GM18520 (cell line): ENCODE data around the gene NEURL3.

Experiments used
- ATAC-seq: cut with Tn5 transposase; IDR thresholded peaks from one replicate; pipeline ENCODE4 v1.9.1; 2021; ENCODE audit not compliant: unreplicated experiment

Gene NEURL3

DNA sequence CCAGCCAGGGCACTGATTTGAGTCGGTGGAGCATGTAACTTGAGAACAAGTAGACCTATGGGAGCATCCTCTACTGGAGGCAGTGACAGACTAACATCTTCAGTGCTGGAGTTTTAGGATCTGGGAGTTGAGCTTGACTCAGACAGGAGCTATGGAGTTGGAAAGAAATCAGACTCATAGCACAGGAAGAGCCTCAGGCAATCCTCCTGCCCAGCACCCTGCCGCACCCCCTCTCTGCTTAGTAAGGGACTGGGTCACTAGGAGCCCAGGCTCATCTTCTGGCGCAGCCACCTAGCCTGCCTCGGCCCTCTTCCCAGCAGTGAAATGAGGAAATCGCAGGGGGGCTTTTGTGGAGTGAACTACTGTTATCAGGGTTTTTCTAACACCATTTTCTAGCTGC, 35.0 kb upstream of the NEURL3 start:
- ATAC-seq: no peak

DNA sequence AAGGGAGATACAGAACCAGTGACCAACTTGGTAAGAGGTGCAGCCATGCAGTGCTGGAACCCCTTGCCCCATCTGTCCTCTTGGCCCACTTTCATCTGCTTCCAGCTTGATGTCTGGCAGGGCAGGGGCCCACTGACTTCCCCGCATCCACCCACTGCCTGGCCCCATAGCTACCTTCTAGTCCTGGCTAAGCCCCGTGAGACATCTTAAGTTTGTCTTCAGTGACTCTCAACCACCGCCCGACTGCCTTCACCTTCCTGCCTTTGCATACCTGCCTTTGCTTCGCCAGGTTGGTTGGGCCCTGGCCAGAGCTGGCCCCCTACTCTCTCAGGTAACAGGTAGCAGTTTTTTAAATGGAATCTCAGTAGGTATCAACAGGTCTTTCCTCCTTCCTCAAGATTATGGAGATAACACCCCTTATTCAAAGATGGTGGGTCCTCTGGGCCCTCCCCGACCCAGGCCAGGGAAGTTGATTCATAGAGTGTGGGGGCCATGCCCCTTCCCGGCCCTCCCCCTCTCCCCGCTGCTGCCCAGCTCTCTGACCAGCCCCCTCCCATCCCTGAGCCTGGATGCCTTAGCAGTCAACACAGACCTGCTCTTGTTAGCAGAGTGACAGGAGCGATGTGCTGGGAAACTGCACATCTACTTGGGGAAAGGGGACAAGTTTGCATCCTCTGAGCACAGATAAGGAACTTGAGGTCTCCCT, 34.2 kb upstream of the NEURL3 start:
- ATAC-seq: no peak

DNA sequence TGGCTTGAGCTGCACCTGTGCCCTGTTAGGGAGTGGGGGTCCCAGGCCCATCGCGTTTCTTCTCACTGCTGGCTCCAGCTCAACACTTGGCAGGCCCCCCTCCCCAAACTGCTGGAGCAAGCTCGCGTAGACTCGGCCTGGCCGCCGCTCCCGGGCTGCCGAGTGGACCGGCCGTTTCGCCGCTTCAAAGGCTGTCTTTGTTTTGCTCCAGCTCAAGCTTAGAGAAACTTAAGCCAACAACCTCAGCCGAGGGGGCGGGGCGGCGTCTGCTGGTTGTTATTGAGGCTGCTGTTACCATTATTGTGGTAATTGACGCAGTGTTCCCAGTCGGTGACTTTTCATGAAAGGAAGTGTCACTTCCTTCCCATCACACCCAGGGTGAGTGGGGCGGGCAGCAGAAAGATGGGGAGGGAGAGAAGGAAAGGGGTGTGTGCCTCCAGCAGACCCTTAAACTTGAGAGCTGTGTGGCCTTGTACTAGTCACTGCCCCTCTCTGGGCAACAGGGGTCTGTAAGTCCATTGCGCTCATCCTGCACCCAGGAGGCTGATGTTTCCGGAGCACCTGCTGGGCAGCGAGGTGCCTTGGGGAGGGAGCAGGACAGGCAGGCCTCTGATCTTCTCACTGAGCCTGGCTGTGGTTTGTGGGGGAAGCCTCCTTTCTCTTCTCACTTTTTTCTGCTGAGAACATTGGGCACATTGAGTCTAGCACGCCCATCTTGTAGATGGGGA, 33.5 kb upstream of the NEURL3 start:
- ATAC-seq: no peak

DNA sequence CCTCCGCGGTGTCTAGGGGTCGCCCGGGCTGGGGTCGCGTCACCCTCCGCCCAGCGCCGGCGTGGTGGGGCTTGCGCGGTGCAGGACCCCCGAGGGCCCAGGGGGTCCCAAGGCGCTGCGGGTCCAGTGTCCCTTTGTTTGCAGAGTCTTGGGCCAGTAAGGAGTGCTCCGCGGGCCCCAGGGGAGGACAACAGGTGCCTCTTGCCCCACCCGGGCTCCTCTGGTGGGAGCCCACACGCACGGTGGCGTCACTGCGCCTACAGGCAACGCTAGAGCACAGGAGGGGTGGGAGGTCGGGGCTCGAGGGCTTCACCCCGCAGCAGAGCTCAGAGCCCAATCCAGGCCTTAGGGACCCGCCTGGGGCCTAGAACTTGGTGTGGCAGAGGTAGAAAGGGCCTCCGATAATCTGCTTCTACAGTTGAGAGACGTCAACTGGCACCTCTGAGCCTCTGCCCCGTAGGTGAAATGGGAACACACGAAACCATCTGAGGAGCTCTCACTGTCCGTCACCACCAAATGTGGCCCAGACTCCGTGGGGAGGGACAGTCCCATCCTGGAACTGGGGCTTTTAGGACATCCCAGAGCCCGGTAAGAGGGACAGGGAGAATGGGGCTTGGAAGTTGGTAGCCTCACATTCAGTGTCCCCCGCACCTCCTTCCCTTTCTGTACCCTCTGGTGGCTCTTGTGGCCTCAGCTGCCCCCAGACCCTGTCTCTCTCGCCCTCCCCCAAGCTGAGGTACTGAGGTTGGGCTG, 32.8 kb upstream of the NEURL3 start:
- no peak for ATAC-seq

DNA sequence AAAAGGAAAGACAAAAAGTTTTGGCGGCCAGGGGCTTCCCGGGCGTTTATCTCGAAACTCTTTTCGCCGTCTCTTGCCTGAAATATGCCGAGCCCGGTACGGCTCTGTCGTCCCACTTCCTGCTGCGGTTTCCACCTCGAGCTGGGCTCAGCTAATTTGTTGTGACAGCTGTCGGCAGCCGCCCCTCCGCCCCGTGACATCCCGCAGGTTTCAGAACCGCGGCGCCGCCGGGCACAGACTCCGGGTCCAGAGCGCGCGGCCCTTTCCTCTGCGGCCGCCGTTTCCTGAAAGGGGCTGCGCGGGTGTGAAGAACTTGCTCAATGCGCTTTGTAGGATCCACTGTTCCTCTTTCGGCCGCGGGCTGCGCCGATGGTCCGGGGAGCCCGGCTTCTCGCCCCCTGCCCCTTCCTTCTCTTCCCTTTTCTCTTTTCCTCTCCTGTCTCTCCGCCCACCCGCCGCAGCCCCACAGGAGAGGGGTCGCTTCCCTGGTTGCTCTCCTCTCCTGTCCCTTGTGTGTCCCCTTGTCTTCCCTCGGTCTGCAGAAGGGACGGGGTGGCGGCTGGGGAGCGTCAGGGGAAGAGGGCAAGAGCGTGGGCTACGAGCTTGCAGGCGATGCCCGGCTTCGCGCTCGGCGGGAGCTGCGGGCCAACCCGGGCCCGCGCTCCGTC, 32.0 kb upstream of the NEURL3 start:
- ATAC-seq: peak; percentile 35

DNA sequence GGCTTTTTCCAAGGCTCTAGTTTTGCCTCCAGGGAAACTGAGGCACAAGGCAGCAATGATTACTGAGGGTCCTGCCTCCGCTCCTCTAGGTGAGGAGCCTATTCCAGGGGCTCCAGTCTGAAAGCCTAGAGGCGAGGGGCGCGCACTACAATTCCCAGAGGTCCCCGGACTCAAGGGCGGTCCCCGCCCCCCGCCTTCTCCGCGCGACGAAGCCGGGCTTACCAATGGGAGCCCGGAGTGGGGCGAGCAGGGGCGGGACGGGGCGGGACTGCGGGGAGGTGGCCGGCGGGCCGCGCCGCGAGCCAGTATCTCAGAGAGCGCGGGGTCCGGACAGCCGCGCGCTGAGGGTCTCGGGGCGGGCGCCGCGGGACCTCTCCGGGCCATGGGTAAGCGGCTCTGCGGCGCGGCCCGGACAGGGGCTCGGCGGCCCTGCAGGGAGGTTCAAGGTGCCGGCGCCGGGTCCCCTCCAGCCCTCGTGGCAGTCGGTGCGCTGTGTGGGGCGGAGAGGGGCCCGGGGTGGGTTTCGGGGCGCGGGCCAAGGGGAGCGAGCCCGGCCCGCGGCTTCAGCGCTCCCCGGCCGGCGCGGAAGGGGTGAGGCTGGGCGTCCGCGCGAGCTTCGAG, 31.4 kb upstream of the NEURL3 start, which contains the start of gene ARID5A:
ARID5A (plus strand) TSS at position 308 of the 621 bp plus-strand sequence; CDS start at position 383, 75 bp downstream.
- ATAC-seq: peak; percentile 29

DNA sequence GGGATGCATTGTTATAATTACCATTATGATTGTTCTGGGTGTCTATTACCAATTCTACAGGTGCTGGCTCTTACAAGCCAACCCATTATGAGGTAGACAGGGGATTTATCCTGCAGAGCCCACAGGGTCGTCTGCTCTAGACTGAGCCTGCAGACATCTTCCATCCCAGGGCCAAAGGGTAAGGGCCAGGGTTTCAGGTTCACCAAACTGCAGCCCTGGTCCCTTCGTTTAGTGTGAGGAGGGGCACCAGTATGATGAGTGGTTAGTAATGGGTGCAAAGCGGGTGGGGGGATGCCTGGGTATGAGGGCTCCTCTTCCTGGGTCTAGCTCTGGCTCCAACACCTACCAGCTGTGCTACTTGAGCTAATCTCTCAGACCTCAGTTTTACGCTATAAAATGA, 30.2 kb upstream of the NEURL3 start:
- ATAC-seq: no peak

DNA sequence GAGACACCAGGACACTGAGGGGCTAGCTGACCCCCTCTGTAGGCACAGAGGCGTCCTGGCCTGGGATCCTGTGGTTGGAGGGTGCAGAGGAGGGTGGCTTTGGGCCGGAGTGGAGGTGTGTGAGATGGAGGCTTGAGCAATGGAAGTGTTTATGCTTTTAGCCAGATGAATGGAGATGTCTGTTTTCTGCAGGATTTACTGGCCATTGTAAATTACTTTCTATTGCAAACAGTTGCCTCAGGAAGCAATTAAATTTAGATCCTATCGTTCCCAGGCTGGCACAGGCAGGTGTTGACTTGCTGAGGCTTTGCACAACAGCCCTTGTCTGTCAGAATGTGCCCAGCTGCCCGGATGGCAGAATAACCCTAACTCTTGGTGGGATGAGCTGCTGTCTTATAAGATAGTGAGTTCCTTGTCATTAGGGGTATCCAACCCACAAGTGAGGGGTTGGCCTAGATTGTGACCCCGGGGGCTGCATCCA, 29.6 kb upstream of the NEURL3 start:
- no peak for ATAC-seq

DNA sequence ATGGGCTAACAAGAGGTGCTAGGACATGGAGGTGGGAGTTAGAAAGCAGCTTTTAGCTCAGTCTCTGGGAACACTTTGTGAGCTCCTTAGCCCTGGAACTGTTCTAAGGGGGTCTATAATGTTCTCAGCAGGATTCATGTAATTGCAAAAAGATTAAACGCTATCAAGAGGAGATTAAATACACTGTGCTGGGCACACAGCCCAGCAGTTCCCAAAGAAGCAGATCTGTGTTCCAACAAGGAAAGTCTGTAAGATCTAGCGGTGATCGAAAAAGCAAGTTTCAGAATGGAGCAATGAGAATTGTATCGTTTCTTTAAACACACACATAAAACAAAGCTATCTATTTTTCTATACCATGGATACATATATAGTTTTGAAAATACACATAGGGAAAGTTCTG, 29.0 kb upstream of the NEURL3 start:
- no peak for ATAC-seq

DNA sequence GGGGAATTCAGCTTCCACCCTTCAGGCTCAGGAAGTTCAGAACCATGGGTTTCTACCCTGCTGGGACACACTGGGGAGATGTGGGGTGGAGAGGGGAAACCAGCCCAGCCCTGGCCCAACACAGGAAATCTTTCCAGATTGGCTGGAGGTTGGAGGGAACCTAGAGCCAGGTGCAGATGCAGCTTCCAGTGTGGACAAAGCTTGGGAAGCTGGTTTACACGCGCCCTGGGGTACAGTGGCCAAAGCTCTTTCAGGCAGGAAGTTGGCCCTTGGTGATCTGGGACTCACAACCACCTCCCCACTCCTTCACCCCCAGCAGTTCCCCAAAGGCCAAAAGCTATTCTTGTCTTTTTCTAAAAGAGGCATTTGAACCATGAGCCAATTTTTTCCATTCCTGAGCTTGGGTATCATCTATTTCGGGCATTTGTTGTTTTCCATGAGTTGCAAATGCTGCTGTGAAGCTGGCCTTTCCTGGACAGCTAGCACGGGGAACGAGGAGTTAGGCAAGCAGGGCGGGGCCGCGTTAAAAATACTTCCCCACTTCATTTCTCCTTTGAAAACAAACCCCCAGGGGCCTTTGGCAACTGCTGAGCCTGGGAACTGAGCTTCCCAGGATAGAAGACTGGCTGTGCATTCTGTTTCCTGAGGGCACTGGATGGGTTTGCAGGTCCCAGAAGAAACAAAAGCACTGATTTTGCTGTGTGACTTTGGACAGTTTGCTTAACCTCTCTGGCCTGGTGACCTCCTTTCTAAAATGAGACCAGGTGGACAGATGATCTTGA, 28.3 kb upstream of the NEURL3 start:
- ATAC-seq: no peak

DNA sequence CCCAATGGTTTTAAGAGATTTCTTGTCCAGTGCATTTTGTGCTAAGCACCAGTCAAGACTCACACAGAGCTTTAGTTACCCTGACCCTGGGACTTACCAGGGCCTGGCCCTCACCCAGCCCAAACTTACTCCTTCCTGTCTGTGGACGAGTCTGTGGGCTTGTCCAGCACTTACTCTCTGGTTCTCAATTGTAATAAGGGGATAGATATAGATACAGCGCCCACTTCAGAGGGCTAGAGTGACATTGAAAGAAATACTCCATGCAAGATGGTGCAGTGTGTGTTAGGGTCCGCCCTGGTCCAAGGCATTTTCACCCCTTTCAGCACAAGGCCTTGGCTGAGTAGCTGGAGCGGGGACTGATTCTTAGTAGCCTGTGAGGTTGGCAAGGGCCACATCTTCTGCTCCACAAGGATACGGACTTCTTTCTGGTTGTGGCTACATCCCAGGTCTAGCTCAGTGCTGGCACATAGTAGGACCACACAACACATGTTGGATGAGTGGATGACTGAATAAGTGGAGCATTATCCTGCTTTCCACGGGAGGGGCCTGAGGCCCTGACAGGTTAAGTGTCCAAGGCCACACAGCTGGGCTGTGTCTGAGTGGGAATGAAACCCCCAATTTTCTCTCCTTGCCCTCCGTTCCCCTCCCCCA, 27.6 kb upstream of the NEURL3 start:
- ATAC-seq: no peak

DNA sequence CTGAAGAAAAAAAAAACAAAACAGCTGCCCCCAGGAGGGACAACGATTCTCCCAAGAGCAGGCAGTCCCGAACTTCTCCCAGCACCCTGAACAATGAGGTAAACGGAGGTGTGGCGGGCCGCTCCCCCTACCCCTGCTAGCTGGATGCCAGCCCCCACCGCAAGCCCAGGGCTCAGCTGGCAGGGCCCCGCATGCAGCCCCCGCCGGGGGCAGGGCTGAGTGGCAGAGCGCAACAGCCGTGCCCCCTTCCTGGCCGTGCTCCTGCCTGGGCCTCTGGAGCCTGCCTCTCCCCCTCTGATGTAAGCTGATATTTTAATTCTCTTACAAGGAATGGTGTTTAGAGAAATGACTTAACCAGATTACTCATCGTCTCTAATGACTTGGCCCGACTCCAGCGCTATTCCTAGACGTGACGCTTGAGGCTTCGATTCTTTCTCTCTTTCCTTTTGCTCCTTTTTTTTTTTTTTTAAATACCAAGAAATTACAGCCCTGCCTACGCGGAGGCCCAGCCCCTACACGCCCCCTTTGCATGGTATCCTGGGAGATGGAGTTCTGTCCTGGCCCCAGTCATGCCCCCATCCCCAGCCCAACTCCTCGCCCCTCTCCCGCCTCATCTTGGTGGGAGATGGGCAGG, 26.8 kb upstream of the NEURL3 start:
- peak; percentile 18 for ATAC-seq

DNA sequence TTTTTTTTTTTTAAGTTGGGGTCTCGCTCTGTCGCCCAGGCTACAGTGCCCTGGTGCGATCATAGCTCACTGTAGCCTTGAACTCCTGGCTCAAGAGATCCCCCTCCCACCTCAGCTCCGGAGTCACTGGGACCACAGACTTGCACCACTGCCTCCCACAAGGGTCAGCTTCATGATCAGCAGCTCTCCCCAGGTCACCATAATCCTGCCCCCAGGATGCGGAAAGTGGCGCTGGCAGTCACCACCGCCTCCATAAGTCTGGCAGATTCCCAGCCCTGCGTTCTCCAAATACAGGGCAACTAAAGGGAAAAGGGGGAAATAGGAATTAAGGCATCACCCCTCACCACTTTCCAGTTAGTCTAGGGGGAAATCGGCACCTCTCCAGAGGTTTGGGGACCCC, 26.2 kb upstream of the NEURL3 start:
- ATAC-seq: no peak

DNA sequence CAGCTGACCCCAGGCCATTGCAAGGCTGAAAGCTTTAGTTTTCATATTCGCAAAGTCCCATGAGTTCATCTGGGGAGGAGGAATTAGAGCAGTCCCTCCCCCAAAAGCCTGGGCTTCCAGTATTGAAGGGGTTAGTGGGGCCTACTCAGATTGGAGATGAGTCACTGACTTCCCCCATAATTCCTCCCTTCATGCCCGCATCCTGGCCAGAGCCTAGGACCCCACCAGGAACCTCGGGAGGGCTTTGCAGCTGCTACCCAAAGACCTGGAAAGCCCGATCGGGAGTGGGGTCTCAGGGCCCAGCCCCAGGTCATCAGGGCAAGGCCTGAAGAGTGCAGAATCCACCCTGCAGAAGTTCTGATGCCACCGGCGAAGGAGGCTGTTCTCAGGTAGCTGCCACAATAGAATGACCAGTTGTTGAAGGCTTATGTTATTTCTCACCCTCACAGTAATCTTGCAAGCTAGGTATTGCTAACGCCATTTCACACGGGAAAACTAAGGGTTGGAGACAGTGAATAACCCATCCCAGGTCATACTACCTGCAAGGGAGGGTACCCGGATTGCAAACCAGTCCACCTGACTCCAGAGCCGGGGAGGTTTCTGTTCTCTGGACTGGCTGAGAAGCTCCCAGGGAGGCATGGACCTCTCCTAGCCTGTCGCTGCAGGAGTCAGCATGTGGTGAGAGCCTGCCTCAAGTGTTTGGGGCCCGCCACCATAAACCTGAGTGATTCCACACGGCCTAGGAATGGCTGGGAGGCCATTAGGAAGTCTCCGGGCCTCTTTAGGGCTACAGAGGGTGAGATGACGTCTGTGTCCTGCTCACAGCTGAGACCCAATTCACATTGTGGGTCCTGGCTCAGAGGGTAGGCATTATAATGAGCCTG, 25.6 kb upstream of the NEURL3 start:
- no peak for ATAC-seq

DNA sequence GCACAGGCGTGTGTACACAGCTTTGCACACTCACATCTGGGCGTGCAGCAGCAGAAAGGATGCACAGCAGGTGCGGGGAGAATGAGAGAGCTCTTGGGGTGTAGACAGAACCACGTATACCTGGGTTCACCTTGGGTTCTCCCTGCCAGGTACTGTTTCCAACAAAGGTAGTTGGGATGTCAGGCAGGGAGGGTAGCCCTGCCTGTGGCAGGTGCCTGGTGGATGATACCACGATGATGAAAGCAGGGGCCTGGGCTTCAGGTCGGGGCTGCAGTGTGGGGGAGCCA, 24.9 kb upstream of the NEURL3 start:
- no peak for ATAC-seq

DNA sequence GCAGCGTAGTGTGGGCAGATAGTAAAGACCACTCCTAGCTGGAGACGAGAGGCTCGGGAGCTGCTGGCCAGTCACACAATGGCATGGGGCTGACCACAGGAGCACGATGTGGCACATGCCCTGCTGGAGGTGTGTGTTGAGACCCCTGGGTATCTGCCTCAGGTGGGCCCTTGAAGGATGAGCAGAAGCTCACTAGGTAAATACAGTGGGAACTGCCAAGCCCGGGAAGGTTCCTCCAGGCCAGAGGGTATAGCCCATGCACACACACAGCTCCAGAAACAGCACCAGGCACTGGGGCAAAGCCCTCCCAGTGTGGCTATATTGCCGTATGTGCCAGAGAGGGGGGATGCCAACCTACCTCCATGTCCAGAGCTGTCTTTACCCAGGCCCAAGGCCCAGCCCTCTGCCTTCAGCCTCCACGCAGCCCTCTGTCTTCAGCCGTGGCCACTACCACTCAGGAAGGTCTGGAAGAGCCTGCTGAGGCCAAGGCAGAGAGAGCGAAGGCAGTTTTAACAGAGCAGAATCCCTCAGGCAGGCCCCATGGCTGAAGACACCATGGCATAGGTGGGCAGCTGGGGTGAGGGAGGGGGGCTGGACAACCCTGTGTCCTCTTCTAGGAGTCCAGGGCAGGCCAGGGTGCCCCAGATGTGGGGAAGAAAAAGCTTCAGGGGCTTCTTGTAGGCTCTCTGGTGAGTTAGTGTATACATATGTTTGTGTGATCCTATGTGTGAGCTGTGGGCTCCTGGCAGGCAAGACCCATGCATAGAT, 24.4 kb upstream of the NEURL3 start:
- no peak for ATAC-seq

DNA sequence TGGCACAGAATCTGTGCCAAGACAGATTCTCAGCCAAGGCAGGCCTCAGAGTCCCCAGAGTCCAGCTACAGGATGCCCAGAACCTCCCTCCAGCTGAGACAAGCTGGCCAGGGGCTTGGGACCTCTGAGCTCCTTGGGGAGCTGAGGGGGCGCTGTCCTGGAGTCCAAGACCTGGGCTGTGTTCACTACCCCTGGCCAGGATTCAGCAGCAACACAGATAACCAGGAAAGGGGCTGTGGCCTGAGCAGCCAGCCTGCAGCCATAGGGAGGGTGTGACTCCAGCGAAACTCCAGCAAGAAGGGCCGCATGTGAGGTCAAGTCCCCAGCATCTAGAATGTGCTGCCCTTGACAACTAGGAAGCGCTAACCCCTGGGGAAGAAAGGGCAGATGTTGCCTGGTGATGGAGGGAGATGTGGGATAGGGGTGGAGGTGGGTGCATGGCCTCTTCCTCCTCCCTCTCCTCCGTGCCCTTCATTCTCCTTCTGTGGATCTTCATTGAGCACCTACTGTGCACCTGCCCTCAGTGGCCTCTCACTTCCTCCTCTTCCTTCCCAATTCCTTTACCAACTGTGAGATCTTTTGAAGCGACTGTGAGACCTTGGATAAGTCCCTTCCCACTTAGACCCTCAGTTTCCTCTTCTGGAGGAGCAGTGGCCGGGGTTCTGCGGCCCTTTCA, 23.7 kb upstream of the NEURL3 start:
- ATAC-seq: no peak
